GM18505 (cell line): Measurements from ENCODE around the gene BABAM1.
A peak's percentile ranks its signal among the peaks of the same experiment; 100 is the strongest.
"Not testable (repeated sequence)": the region's sequence is repeated elsewhere in the genome, so short reads cannot be mapped to it uniquely, and the experiment has no call there.

Experiments used
- ATAC-seq: cut with Tn5 transposase; IDR thresholded peaks from one replicate; pipeline ENCODE4 v1.9.1; 2021; ENCODE audit not compliant: unreplicated experiment
- POLR2A ChIP-seq: IDR thresholded peaks from 4 replicates; pipeline ENCODE4 v1.6.1; 2011; ENCODE audit warnings: borderline replicate concordance; ENCODE audit not compliant: insufficient read depth, insufficient read length; ENCODE audit errors: extremely low read depth

The BABAM1 gene

DNA sequence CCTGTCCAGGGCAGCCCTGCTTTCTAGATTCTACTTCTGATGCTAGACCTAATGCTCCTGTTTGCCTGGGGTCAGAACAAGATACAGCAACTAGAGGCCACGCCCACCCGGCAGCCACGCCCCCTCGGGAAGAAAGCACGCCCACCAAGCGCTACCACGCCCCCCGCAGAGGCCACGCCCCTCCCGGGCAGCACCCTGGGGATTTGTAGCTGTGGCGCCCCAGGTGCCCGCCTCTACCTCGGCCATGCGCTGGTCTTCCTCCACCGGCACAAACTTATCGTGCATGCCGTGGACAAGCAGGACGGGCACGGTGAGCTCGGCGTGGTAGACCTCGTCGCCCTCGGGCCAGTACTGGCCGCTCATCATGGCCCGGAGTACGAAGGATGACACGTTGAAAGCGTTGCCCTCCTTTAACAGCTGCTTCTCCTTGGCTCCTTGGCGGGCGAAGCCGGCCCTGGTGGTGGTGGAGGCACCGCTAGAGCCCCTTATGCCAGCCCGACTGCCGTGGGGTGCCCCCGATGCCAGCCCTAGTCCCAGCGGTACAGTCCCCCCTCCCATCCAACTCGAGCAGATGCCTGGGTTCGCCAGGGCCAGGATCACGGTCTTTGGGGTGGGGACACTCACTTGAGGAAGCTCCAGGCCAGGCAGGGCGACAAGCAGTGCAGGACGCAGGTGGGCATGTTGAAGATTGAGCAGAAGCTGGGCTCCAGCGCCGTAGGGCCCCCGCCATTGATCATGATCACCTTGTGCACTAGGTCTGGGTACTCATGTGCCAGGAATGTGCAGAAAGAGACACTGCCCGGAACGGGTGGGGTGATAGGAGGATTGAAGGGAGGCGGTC lies 27.0 kb downstream of the BABAM1 start:
- ATAC-seq: no peak
- TF ChIP-seq POLR2A: no peak

DNA sequence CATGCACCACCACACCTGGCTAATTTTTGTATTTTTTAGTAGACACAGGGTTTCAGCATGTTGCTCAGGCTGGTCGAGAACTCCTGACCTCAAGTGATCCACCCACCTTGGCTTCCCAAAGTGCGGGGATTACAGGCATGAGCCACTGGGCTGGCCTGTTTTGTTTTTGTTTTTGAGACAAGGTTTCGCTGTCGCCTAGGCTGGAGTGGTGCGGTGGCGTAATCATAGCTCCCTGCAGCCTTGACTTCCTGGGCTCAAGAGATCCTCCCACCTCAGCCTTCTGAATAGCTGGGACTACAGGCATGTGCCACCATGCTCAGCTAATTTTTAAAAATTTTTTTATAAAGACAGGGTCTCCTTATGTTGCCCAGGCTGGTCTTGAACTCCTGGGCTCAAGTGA lies 28.3 kb downstream of the BABAM1 start:
- not testable (repeated sequence) for ATAC-seq

GRCh38 chr19:17296273-17296672 lies 29.0 kb downstream of the BABAM1 start:
- no peak for TF ChIP-seq POLR2A
- ATAC-seq: no peak

DNA sequence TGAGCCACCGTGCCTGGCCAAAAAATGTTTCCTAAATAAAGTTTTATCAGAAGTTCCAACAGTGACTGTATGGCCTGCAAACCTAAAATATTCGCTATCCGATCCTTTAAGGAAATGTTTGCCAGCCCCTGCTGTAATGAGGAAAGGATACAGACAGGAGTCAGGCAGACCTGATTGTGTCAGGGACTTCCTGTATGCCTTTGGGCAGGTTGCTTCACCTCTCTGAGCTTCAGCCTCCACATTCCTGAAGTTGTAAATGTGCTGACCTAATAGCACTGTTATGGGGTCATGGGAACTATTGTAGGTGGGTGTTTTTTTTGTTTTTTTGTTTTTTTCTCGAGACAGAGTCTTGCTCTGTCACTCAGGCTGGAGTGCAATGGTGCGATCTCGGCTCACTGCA lies 29.7 kb downstream of the BABAM1 start:
- no peak for ATAC-seq
- no peak for TF ChIP-seq POLR2A

GRCh38 chr19:17300992-17301619 lies 33.9 kb downstream of the BABAM1 start:
- ATAC-seq: no peak
- TF ChIP-seq POLR2A: no peak

GRCh38 chr19:17302391-17303166 lies 35.3 kb downstream of the BABAM1 start:
- no peak for TF ChIP-seq POLR2A
- no peak for ATAC-seq

DNA sequence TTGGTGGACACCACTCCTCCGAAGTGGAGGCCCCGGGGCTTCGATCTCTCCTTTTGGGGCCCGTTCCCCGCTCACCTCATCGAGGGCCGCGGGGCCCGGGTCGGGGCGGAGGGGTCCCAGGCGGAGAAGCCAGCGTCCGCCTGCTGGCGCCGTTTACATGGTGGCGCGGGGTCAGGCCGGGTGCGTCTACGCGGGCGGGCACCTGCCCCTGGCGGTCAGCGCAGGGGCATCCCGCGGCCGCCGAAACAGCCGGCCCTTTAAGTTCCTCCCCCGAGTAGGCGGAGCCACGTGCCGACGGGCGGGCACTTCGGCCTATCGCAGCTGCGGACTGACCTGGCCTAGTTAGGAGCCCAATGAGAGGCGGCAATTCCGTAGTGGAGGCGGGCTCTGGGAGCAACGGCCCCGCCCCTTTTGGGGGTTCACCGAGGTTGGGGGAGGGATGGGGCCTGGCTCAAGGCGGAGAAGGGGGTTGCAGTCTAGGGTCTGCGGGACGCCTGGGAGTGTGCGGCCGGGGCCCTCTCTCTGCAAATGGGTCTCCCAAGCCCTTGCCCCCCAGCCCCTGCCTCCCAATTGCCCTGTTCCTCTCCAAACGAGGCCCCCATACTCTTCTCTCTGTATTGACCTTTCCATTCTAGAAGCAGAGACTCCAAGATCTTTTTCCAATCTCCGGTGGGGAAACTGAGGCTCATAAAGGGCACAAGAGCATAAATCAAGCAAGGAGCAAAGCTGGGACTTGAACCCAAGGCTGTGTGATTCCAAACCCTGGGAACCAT lies 36.1 kb downstream of the BABAM1 start, which contains the start of gene ABHD8:
Gene ABHD8, minus strand, starts transcription at position 259 of the 773 bp plus-strand sequence. CDS start 1,809 bp downstream, outside the sequence.
- peak; percentile 43 for ATAC-seq

GRCh38 chr19:17303940-17304267 lies 36.7 kb downstream of the BABAM1 start:
- TF ChIP-seq POLR2A: no peak
- ATAC-seq: no peak

More for the DNA sequence above, 36.1 kb downstream of the BABAM1 start, which contains the start of gene ABHD8:
- TF ChIP-seq POLR2A: no peak

DNA sequence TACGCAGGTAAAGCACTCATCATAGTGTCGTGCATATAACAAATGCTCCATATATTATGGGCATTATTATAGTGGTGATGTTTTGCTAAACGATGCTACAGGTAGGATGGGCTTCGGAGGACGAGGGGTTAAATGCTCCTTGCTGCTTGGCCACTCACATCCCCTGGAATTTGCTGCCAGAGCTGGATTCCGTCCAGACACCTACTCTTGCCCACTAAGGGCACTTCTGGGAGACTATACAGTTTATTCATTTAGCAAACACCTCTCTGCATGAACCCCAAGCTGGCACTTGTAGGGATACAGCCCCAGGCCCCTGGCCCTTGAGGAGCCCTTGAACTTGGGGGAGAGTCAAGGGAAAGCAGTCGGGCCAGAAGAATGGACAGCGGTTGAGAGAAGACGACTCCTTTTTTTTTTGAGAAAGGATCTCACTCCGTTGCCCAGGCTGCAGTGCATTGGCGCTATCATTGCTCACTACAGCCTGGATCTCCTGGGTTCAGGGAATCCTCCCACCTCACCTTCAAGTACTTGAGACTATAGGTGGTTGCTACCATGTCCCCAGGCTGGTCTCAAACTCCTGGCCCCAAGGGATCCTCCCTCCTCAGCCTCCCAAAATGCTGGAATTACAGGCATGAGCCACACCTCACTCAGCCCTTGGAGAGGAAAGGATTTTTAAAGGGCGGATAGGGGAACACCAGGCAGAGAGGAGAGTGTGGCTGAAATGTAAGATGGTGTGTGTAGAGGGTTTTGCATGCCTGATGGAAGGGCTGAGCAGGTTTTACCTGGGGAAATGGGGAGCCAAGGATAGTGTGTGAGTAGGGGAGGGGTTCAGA lies 37.4 kb downstream of the BABAM1 start:
- ATAC-seq: no peak
- no peak for TF ChIP-seq POLR2A

DNA sequence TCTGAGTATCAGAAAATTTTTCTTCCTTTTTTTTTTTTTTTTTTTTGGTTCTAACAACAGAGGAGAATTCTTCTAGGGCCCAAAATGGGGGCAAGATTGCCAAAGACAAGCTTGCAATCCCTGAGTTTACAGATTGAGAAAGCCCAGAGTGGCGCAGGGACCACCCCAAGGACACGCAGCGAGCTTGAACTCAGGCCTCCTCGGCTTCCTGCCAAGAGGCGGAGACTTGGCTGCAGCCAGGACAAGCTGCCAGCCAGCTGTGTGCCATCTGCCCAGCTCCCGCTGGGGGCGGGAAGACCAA lies 37.9 kb downstream of the BABAM1 start:
- ATAC-seq: no peak
- no peak for TF ChIP-seq POLR2A

GRCh38 chr19:17305517-17306284 lies 38.5 kb downstream of the BABAM1 start, which contains the start of gene MRPL34:
Gene MRPL34 (plus strand): TSS chr19:17305872. CDS start chr19:17305893, 21 bp downstream.
- TF ChIP-seq POLR2A: peak; percentile 61
- peak; percentile 60 for ATAC-seq
